Right forelimb (tissue), 1 donor: ENCODE results near the gene CLEC4G.
"Not testable (repeated sequence)": the region's sequence is repeated elsewhere in the genome, so short reads cannot be mapped to it uniquely, and the experiment has no call there.

ENCODE experiments used
- DNase-seq: peaks from one replicate; pipeline ENCODE4 v3.0.0-alpha.2; 2018

The CLEC4G gene

GRCh38 chr19:7746306-7746705 lies 14.4 kb upstream of the CLEC4G start:
- DNase-seq = not testable (repeated sequence)

GRCh38 chr19:7744871-7745650 lies 13.2 kb upstream of the CLEC4G start:
- DNase-seq = no peak

- DNase-seq = no peak
Measured at GRCh38 chr19:7744199-7744786, 12.4 kb upstream of the CLEC4G start.

DNA sequence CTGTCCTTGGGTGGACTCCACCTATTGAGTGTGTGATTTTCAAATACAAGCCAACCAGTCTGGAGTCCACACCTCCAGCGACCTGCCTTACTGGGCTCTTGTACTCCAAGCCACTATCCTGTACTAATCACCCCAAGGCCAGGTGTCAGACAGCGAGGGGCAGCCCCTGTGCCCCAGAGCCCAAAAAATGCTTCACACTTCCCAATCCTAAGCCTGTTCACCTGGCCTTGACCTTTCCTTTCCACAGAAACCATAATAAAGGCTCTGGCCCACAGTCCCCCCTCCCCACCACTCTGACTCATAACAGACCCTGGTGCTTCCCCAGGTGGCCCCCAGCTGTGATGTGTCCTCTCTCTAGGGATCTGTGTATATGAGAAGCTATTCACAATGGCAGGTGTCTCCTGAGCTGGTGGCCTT lies 11.5 kb upstream of the CLEC4G start:
- no peak for DNase-seq

DNA sequence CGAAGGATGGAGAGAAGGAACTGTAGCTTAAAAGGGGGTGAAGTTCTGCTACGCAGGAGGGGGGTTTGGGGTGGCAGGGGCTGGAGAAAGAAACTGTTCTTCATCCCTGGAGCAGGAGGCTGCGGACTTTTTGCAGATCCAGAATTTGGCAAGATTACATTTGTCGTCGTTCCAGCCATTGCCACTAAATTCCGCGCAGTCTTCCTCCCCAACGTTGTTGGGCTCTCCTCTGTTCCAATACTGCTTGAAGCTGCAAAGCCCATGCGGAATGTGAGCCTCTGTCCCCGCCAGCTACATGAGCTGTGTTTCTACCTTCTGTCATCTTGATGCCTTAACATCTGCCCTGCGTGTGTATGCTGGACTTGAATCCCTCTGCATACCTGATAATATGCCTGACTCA lies 11.1 kb upstream of the CLEC4G start:
- DNase-seq = no peak

- DNase-seq = no peak
Measured at GRCh38 chr19:7742575-7742974, 10.7 kb upstream of the CLEC4G start.

DNA sequence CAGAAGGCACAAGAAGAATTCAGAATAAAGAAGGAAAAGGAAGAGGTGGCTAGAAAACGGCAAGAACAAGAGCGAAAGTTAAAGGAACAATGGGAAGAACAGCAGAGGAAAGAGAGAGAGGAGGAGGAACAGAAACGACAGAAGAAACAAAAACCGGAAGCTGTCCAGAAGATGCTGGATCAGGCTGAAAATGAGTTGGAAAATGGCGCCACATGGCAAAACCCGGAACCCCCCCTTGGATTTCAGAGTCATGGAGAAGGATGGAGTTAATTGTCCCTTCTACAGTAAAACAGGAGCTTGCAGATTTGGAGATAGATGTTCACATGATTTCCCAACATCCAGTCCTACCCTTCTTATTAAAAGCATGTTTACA lies 8.8 kb upstream of the CLEC4G start:
- DNase-seq = no peak

DNA sequence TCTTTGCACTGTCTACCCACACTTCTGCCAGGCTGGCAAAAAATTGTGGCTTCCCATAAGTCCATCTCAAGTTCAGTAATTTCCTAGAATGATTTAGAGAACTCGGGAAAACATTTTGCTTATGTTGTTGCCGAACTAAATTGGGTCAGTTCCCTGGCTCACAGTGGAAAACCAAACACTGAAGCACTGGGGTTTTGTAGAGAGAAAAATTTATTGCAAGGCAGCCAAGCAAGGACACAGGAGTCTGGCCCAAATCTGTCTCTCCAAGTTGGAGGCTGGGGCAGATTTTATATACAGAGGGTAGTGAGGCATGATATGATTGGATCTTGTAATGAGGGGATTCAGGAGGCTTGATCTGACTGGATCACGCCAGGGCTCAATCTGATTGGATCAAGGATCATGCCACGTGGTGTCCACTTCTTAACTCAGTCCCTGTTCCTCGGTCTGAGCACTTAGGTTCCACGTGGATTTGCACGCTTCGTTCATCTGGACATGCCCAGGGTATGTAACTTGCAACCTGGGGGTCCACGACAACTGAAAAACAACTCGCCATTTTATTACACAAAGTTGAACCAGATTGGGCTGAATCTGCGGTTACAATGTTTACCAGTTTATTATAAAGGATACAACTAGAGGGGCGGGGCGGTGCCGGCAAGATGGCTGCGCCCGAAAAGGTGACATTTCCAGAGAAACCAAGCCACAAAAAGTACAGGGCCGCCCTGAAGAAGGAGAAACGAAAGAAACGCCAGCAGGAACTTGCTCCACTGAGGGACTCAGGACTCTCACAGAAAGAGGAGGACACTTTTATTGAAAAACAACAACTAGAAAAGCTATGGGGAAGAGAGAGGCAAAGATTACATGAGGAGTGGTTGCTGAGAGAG lies 8.1 kb upstream of the CLEC4G start:
- DNase-seq = no peak

DNA sequence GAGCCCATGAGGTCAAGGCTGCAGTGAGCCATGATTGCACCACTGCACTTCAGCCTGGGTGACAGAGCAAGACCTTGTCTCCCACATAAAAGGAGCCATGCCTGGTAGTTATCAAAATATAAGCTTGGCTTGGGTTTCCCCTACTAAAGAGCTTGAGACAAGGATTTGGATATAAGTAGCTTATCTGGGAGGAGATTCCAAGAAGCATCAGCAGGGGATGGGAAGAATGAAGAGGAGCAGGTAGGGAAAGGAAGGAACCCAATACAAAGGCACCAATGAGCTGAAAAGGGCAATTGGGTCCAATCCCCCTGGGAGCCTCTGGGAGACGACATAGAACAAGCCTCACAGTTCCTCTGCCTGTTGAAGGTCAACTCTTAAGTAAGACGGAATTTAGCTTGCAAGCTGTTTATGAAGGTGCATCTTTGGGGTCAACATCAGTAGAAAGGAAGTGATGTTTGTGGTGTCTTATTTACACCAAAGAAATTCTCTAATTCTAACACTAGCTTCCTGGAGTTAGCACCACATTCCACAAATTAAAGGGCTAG lies 7.4 kb upstream of the CLEC4G start:
- no peak for DNase-seq

- no peak for DNase-seq
Measured at GRCh38 chr19:7738023-7738422, 6.1 kb upstream of the CLEC4G start.

- no peak for DNase-seq
Measured at GRCh38 chr19:7737215-7737614, 5.3 kb upstream of the CLEC4G start.

GRCh38 chr19:7736148-7736547 lies 4.2 kb upstream of the CLEC4G start:
- no peak for DNase-seq

GRCh38 chr19:7734220-7735203 lies 2.6 kb upstream of the CLEC4G start:
- no peak for DNase-seq

GRCh38 chr19:7733376-7733775 lies 1.5 kb upstream of the CLEC4G start:
- DNase-seq = no peak

GRCh38 chr19:7731615-7732014 lies 295 bp downstream of the CLEC4G start:
- DNase-seq = no peak

GRCh38 chr19:7731218-7731595 lies 703 bp downstream of the CLEC4G start:
- no peak for DNase-seq

DNA sequence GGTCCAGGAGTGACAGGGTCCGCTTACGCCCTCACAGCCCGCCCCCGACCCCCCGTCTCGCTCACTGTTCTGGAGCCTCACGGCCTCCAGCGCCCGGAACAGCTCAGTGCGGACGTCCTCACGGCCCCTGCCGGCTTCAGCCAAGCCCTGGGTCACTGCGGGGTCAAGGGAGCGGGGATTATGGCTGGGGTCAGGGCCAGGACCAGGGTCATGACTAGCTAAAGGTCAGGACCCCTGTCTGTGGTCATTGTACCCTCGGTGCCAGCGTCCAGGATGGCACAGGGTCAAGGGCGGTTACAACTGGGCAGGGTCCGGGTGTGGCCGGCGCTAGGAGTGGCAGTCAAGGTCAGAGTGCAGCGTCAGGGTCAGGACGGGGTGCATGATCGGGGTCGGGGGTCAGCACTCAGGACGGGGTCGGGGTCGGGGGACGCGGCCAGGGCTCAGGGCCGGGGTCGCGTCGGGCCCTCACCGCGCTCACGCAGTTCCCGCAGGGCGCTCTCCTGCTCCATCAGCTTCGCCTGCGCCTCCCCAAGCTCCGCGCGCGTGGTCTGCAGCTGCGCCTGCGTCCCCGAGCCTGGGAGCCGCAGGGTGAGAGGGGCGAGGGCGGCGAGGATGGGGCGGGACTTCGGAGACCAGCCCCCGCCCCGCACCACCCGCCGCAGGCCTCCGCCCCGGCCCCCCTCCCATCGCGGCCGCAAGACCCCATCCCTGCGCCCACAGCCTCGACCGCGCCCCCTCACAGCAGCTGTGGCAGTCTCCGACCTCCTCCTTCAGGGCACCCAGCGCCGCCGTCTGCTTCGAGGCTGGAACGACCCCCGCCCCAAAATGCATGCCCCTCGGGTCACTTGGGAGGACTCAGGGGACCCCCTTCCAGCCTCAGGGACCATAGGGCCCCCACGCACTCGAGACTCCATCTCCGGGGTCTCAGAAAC lies 1.4 kb downstream of the CLEC4G start:
- DNase-seq = no peak

GRCh38 chr19:7729831-7730285 lies 2.1 kb downstream of the CLEC4G start:
- DNase-seq = no peak

GRCh38 chr19:7729211-7729610 lies 2.7 kb downstream of the CLEC4G start:
- no peak for DNase-seq

- DNase-seq = no peak
Measured at GRCh38 chr19:7725791-7726190, 6.1 kb downstream of the CLEC4G start.

DNA sequence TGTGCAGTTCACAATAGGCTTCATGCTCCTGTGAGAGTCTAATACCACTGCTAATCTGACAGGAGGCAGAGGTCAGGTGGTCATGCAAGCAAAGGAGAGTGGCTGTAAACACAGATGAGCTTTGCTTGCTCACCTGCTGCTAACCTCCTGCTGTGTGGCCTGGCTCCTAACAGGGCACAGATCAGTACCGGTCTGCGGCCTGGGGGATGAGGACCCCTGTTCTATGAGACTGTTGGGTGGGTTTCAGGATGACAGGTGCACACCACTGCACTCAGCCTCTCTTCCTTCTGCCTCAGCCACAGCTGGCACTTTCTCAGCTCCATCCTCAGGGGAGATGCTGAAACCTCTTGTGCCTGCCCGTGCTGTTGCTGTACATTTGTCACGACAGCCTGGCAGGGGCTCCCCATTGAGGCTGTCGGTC lies 9.7 kb downstream of the CLEC4G start:
- no peak for DNase-seq
